Endodermal cell (in vitro differentiated cells): ENCODE results near the gene SORCS2. TPM values are rescaled to one million over a fixed set of nuclear protein-coding genes. Genes with fewer than 3 reads are reported as not detected.

Source experiments
- DNase-seq: peaks from one replicate; pipeline ENCODE4 v3.0.0-alpha.2; 2017
- H3K27ac ChIP-seq: 2 replicates; pipeline ENCODE4 v1.5.1; 2013; ENCODE audit warnings: mild to moderate bottlenecking, low read depth, low read length, moderate library complexity
- H3K27me3 ChIP-seq: 2 replicates; pipeline ENCODE4 v1.6.1; 2013; ENCODE audit warnings: mild to moderate bottlenecking, low read length, moderate library complexity; ENCODE audit not compliant: insufficient read depth, control insufficient read depth, poor library complexity, severe bottlenecking
- H3K36me3 ChIP-seq: 2 replicates; pipeline ENCODE4 v1.7.0; 2013; ENCODE audit warnings: mild to moderate bottlenecking, low read length, moderate library complexity; ENCODE audit not compliant: control insufficient read depth, insufficient read depth
- H3K4me1 ChIP-seq: one replicate; pipeline ENCODE4 v1.7.0; 2013; ENCODE audit warnings: low read length; ENCODE audit not compliant: control insufficient read depth, insufficient read depth
- H3K4me3 ChIP-seq: 2 replicates; pipeline ENCODE4 v1.5.1; 2013; ENCODE audit warnings: mild to moderate bottlenecking, low read length, moderate library complexity
- H3K9ac ChIP-seq: 2 replicates; pipeline ENCODE4 v1.6.1; 2013; ENCODE audit warnings: mild to moderate bottlenecking, low read length, moderate library complexity; ENCODE audit not compliant: poor library complexity, severe bottlenecking; ENCODE audit errors: extremely low read depth
- H3K9me3 ChIP-seq: 2 replicates; pipeline ENCODE4 v1.6.1; 2013; ENCODE audit warnings: mild to moderate bottlenecking, low read length, moderate library complexity; ENCODE audit not compliant: control insufficient read depth
- H3K27ac Mint-ChIP-seq: 2 replicates; pipeline ENCODE4 v1.8.0; 2020; ENCODE audit warnings: mixed read lengths
- H3K27me3 Mint-ChIP-seq: 2 replicates; pipeline ENCODE4 v1.8.0; 2021; ENCODE audit warnings: mild to moderate bottlenecking, mixed read lengths; ENCODE audit not compliant: insufficient read depth
- H3K36me3 Mint-ChIP-seq: 2 replicates; pipeline ENCODE4 v1.8.0; 2020; ENCODE audit warnings: low read depth, mixed read lengths
- H3K4me1 Mint-ChIP-seq: 2 replicates; pipeline ENCODE4 v1.8.0; 2020; ENCODE audit warnings: mixed read lengths
- H3K4me3 Mint-ChIP-seq: 2 replicates; pipeline ENCODE4 v1.8.0; 2020; ENCODE audit warnings: mild to moderate bottlenecking, moderate library complexity, mixed read lengths
- H3K9me3 Mint-ChIP-seq: 2 replicates; pipeline ENCODE4 v1.8.0; 2020; ENCODE audit warnings: mild to moderate bottlenecking, mixed read lengths
- WGBS, 2 experiments: methylation state at CpG; one replicate each; pipeline versions ENCODE4 v1.1.5 to v1.1.7; 2013; ENCODE audit warnings: missing lambda C conversion rate in 2 of 2, mixed read lengths in 1 of 2; ENCODE audit not compliant: insufficient coverage in 1 of 2, insufficient read length in 1 of 2; 5-methylcytosine and 5-hydroxymethylcytosine counted together
- total RNA-seq, 2 donors: library from RNA; stranded (reverse); fragmentation: NEBNext Ultra II Directional in 1 of 2; extraction: Animal tissue kit (Norgen Biotek cat#: 25700) in 1 of 2; gene quantifications; 2 replicates in 1 of 2; 3 replicates in 1 of 2; pipeline ENCODE4 v1.2.1, GENCODE V29; 2021
- TF ChIP-seq, protein P1 (sequence below): fragments of 200-600 bp; sonication (generic); conservative IDR thresholded peaks from 2 replicates; pipeline ENCODE4 v1.5.0; 2021; ENCODE audit warnings: antibody characterized with exemption, mild to moderate bottlenecking

Gene SORCS2
- total RNA-seq, 2 donors from 2014 or later = 1.4 to 1.9 TPM

DNA sequence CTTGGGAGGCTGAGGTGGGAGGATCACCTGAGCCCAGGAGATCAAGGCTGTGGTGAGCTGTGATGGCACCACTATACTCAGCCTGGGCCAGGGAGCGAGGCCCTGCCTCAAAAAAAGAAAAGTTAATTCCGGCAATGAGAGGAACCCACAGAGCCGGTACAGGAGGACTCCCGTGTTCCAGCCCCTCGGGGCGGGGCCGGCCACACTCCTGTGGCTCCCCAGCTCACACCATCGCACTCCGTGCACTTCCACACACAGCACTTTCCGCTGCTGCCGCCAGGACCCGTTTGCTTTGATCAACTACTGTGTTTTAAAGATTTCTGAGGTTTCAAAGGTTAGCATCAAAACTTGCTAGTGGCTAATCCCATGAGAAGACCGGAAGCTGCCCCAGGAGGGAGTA lies 575.6 kb downstream of the SORCS2 start:
- Histone ChIP-seq H3K4me1 (no peaks in the 10 kb centered on the region), H3K9ac (no peak overlapping the region), H3K36me3 (peaks cover 46% of the 10 kb centered on the region), H3K9me3 (no peaks in the 10 kb centered on the region), H3K4me3 (no peak overlapping the region), H3K27ac (no peak overlapping the region), H3K27me3 (no peaks in the 10 kb centered on the region)
- Mint-ChIP-seq H3K27me3 (no peaks in the 10 kb centered on the region), H3K9me3 (no peaks in the 10 kb centered on the region), H3K27ac (peak overlapping the region; percentile 39), H3K36me3 (peaks cover 44% of the 10 kb centered on the region), H3K4me3 (no peak overlapping the region), H3K4me1 (no peaks in the 10 kb centered on the region)
- TF ChIP-seq, protein P1, sequence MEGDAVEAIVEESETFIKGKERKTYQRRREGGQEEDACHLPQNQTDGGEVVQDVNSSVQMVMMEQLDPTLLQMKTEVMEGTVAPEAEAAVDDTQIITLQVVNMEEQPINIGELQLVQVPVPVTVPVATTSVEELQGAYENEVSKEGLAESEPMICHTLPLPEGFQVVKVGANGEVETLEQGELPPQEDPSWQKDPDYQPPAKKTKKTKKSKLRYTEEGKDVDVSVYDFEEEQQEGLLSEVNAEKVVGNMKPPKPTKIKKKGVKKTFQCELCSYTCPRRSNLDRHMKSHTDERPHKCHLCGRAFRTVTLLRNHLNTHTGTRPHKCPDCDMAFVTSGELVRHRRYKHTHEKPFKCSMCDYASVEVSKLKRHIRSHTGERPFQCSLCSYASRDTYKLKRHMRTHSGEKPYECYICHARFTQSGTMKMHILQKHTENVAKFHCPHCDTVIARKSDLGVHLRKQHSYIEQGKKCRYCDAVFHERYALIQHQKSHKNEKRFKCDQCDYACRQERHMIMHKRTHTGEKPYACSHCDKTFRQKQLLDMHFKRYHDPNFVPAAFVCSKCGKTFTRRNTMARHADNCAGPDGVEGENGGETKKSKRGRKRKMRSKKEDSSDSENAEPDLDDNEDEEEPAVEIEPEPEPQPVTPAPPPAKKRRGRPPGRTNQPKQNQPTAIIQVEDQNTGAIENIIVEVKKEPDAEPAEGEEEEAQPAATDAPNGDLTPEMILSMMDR = no peak
- no peak for DNase-seq
- WGBS, 2 experiments = 90 to 94% methylated on average over 11 to 13 of the region's 13 CpGs

DNA sequence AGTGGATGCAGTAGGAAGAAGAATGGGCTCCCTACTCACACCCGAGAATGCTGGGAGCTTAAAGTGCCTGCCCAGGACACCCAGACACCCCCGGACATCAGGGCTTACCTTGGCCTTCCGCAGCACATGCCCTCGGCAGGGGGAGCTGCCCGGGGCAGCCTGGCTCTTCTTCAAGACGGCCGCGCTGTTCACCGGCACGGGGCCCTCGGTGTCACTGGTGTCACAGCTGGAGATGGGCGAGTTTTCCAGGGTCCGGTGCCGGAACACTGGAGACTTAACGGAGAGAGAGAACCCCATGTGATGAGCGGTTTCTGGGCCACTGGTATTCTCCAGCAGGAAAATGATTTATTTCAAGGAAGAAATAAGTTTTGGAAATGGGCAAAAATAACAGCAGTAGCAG lies 576.4 kb downstream of the SORCS2 start:
- DNase-seq = no peak
- H3K27ac Mint-ChIP-seq = no peak overlapping the region

DNA sequence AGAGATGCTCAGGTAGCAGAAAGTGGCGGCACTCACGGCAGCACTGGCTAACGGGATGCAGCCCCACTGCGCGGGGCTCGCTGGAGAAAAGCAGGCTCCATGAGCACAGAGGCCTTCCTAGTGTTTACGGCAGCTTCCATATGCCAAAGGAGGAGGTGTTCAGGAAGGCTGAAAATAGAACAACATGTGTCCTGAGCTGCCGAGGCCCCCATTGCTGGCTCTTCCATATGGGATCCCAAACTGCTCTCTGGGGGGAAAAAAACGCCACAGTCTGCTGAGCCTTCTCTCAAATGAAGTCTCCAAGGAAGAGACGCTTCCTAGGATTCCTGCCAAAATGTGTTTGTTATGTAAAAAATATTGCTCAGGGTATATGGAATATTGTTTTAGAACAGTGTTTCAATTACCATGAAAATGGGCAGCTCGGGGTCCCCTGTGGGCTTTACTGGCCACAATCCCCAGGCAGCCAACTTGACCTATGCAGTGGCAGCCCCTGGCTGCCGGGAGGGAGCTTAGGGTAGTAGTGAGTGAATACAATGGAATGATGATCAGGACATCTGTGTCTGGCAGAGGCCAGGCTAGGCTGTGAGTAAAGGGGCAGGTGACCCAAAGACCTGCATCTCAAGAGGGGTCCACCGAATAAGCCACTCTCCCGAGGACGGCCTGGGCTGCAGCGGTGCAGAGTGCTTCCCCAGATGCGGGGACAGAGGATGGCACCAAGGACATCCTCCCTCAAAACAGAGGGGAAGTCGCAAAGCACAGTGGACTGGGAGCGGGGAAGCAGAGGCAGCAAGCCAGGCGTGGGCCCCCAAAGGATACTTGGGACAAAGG lies 577.3 kb downstream of the SORCS2 start:
- WGBS, 2 experiments = 88 to 89% methylated on average over 15 to 20 of the region's 20 CpGs
- H3K4me3 Mint-ChIP-seq = no peak overlapping the region

More for the DNA sequence above, 576.4 kb downstream of the SORCS2 start:
- 90% methylated on average over 12 to 16 of the region's 16 CpGs for WGBS, 2 experiments
- no peak overlapping the region for H3K27ac ChIP-seq
- TF ChIP-seq, protein P1 = no peak
- H3K9ac ChIP-seq = no peak overlapping the region
- no peak overlapping the region for H3K4me3 ChIP-seq
- H3K9me3 ChIP-seq = no peaks in the 10 kb centered on the region
- peaks cover 47% of the 10 kb centered on the region for H3K36me3 ChIP-seq
- Mint-ChIP-seq H3K4me3 (no peak overlapping the region), H3K4me1 (no peaks in the 10 kb centered on the region), H3K36me3 (peaks cover 49% of the 10 kb centered on the region), H3K9me3 (no peaks in the 10 kb centered on the region), H3K27me3 (no peaks in the 10 kb centered on the region)
- no peaks in the 10 kb centered on the region for H3K4me1 ChIP-seq
- no peaks in the 10 kb centered on the region for H3K27me3 ChIP-seq

More for the DNA sequence above, 577.3 kb downstream of the SORCS2 start:
- peaks cover 47% of the 10 kb centered on the region for H3K36me3 ChIP-seq
- no peaks in the 10 kb centered on the region for H3K4me1 ChIP-seq
- no peaks in the 10 kb centered on the region for H3K27me3 ChIP-seq
- peaks cover 52% of the 10 kb centered on the region for H3K36me3 Mint-ChIP-seq
- no peak overlapping the region for H3K27ac Mint-ChIP-seq
- DNase-seq = no peak
- H3K9me3 Mint-ChIP-seq = no peaks in the 10 kb centered on the region
- H3K9me3 ChIP-seq = no peaks in the 10 kb centered on the region
- H3K27ac ChIP-seq = no peak overlapping the region
- H3K4me1 Mint-ChIP-seq = no peaks in the 10 kb centered on the region
- no peak overlapping the region for H3K9ac ChIP-seq
- H3K4me3 ChIP-seq = no peak overlapping the region
- TF ChIP-seq, protein P1 = no peak
- no peaks in the 10 kb centered on the region for H3K27me3 Mint-ChIP-seq
